GM18511 (cell line): Measurements from ENCODE around the gene COX6A2.

Source experiments
- ATAC-seq: cut with Tn5 transposase; IDR thresholded peaks from one replicate; pipeline ENCODE4 v1.9.1; 2021; ENCODE audit warnings: mild to moderate bottlenecking, moderate library complexity; ENCODE audit not compliant: unreplicated experiment

The COX6A2 gene

GRCh38 chr16:31411024-31411844, 16.9 kb downstream of the COX6A2 start:
- ATAC-seq = no peak

DNA sequence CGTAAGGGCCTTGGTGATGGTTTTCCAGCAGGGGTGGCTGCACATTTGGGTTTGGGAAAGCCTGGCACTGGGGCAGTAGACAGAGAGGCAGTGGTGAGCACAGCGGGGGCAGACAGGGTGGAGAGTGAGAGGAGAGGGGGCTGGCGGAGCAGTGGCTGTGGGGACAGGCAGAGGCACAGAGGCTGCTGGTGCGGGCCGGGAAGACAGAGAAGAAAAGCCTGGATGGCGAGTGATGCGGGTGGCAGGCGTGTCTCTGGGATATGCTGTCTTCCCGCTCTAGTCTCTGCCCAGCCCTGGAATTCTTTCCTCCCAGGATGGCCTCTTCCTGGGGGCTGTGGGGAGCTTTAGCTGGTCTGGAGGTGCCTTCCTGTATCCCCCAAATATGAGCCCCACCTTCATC, 18.1 kb downstream of the COX6A2 start:
- no peak for ATAC-seq

GRCh38 chr16:31409433-31409832, 18.7 kb downstream of the COX6A2 start:
- ATAC-seq = no peak

DNA sequence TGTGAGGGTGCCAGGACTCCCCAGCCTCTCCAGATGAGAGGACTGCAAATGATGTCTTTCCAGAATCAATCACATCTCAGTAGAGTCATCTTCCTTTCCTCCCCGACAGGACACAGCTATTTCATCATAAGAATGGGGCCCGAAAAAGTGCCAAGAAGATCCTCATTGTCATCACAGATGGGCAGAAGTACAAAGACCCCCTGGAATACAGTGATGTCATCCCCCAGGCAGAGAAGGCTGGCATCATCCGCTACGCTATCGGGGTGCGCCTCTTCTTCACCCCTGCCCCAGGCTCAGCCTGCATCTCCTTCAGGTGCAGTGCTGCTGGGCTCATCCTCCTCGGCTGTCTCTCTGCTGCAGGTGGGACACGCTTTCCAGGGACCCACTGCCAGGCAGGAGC, 20.8 kb downstream of the COX6A2 start:
- no peak for ATAC-seq

DNA sequence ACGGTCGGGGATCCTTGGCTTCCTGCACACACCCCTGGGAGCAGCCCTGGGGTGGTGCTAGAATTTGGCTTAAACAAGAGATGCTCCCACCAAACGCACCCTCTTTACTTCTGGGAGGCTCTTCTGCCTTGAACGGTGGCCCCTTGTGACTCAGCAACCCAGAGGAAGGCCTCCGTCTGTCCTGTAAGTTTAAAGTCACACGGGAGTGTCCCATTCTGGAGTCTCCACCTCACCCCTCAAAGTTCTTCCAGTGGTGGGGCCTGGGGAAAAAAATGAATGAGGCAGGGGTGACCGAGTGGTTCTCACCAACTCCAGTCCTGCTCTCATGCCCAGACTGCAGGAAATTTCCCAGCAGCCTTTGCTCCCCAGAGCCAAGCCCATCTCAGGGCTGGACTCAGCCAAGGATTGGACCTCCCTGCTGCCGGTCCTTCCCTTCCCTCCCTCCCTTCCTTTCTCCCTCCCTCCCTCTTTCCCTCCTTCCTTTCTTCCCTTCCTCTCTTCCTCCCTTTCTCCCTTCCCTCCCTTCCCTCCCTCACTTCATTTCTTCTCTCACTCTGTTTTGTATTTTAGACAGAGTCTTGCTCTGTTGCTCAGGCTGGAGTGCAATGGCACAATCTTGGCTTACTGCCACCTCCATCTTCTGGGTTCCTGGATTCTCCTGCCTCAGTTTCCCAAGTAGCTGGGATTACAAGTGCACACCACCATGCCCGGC, 23.7 kb downstream of the COX6A2 start:
- ATAC-seq = no peak

GRCh38 chr16:31403590-31404352, 24.4 kb downstream of the COX6A2 start:
- ATAC-seq = no peak

DNA sequence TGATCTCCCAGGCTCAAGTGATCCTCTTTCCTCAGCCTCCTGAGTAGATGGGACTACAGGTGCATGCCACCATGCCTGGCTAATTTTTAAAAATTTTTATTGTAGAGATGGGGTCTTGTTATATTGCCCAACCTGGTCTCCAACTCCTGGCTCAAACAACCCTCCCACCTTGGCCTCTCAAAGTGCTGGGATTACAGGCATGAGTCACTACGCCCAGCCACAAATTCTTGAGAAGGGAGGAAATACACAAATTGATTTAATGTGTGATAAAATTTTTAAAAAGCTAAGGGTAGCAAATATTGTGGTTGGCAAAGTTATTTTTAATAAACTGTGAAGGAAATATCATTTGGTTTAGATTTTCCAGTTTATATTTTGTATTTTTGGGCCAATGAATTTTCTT, 25.5 kb downstream of the COX6A2 start:
- no peak for ATAC-seq

DNA sequence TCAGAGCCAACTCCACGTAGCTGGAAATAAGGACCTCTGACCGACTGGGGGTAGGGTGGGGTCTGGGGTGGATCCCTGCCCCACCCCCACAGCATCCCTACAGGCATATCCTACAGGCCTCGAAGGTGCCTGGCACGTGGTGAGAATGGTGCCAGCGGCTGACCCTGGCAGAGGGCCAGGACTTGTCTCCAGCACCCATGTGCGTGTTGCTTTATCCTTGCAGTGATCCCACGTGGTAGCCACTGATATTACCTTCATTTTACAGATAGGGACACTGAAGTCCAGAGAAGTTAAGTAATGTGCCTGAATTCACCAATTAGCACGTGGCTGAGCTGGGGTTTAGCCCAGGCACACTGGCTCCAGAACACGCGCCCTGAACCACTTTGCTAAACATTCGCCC, 26.7 kb downstream of the COX6A2 start:
- ATAC-seq = no peak

DNA sequence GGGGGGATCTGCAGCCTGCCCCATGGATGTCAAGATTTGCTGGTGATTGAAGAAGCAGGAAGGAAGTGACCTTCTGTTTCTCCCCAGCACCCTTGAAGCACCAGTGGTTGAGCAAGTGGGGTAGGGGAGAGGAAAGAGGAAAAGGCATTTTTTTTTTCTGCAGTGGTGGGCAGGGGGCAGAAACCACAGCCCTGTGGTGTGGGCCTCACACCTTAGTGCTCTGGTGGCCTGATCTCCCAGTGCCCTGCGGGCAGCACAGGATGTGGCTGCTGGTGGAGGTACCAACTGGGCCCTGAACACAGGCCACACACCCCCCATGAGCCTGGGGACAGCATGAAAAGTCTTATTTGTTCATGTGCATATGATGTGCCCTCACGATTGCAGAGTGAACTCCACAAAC, 28.0 kb downstream of the COX6A2 start:
- no peak for ATAC-seq

DNA sequence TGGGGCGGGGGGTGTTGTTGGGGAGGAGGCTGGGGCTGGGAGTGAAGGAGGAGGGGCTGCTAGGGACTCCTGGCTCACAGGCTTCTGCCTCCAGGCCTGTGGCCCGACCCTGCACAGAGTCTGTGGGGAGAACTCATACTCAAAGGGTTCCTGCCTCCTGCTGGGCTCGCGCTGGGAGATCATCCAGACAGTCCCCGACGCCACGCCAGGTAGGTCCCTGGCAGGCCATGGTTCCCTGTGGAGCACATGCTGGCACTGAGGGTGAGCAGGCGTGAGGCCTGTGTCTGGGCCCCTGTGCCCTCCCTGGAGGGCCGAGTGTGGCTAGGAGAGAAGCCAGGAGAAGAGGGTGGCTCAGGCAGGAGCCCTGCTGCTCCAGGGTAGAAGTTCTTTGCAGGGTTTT, 30.5 kb downstream of the COX6A2 start:
- ATAC-seq = no peak

- ATAC-seq = no peak
These were observed 31.0 kb downstream of the COX6A2 start for GRCh38 chr16:31397096-31397660.

DNA sequence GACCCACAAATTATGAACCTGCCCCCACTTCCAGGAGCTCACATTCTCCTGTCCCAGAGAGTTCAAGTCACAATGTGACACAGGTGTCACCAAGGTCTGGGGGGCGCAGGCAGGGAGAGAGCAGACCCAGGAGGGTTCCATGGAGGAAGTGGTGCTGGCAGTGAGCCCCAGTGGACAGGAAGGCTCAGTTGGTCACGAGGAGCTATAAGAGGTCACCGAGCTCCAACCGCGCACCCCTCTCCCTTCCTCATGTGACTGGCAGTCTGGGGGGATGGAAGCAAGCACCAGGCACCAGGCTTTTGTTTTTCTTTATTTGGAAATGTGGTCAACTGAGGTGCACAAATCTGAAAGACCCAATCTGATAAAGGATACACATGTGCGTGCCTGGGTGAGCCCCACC, 32.5 kb downstream of the COX6A2 start:
- no peak for ATAC-seq

GRCh38 chr16:31393056-31393455, 35.1 kb downstream of the COX6A2 start, which contains the start of gene ITGAD:
Gene ITGAD, plus strand, starts transcription at chr16:31393335. Its CDS starts 26 bp downstream, at chr16:31393361.
- no peak for ATAC-seq

DNA sequence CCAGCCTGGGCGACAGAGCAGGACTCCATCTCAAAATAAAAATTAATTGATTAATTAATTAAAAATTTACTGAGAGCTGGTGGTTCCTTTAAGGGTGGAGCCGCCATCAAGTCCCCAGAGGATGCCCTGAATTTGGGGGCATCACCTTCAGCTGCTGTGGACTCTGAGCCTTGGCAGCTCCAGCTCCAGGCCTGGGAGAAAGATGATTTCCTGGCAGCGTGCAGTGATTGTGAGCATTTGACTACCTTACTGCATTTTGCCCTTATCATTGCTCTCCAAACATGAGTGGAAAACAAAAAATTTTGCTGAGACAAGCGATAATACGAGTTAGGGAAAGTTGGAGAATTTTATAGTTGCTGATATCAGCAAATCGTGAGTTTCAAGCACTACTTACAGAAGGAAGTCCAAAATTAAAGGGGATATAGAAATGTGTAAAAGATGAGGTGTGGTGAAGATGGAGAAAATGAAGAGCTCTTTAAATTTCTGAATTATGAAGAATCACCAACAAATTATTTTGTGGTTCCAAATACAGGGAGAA, 37.6 kb downstream of the COX6A2 start:
- ATAC-seq = no peak

DNA sequence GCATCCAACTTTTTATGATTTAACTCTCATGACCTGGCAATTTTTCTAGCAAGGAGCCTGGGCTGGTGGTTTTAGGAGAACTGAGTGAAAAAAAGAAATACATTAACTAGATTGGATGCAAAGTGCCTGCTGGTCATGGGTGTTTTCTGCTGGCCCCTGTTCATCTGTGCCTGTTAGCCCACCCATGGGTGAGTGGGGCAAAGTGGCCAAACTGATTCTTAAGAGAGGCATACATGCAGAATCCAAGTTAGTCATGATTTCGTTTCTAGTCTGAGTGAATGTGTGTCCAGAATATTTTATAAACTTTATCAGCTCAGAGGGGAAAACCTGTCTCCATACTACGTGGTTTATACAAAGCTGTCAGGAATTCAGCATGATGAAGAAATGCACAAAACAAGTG, 39.6 kb downstream of the COX6A2 start:
- no peak for ATAC-seq

GRCh38 chr16:31386157-31386984, 41.8 kb downstream of the COX6A2 start:
- ATAC-seq = no peak

GRCh38 chr16:31385680-31386079, 42.5 kb downstream of the COX6A2 start:
- no peak for ATAC-seq

- ATAC-seq = peak; percentile 73
These were observed 45.5 kb downstream of the COX6A2 start for GRCh38 chr16:31382485-31383161.

- ATAC-seq = no peak
These were observed 48.0 kb downstream of the COX6A2 start for GRCh38 chr16:31380201-31380600.
